Mucosa of rectum (tissue), 2 donors: ENCODE results near the gene CLCNKB.

Experiments
- H3K27ac ChIP-seq, 2 donors: one replicate each; pipeline ENCODE4 v1.7.0; 2013; ENCODE audit warnings: inconsistent platforms in 2 of 2, low read depth in 2 of 2, low read length in 2 of 2
- H3K27me3 ChIP-seq, 2 donors: one replicate each; pipeline ENCODE4 v1.7.0; 2013; ENCODE audit warnings: low read length in 2 of 2; ENCODE audit not compliant: control insufficient read depth in 2 of 2, insufficient read depth in 2 of 2
- H3K36me3 ChIP-seq, 2 donors: one replicate each; pipeline ENCODE4 v1.7.0; 2013; ENCODE audit warnings: low read length in 2 of 2; ENCODE audit not compliant: control insufficient read depth in 2 of 2, insufficient read depth in 2 of 2
- H3K4me1 ChIP-seq, 2 donors: one replicate each; pipeline ENCODE4 v1.7.0; 2013; ENCODE audit warnings: low read length in 2 of 2, mild to moderate bottlenecking in 1 of 2; ENCODE audit not compliant: control insufficient read depth in 2 of 2, insufficient read depth in 2 of 2
- H3K4me3 ChIP-seq, 2 donors: one replicate each; pipeline ENCODE4 v1.7.0; 2013; ENCODE audit warnings: low read length in 2 of 2
- H3K9ac ChIP-seq, 2 donors: one replicate each; pipeline ENCODE4 v1.7.0; 2013; ENCODE audit warnings: low read length in 2 of 2, low read depth in 1 of 2, mild to moderate bottlenecking in 1 of 2
- H3K9me3 ChIP-seq, 2 donors: one replicate each; pipeline ENCODE4 v1.7.0; 2013; ENCODE audit warnings: low read length in 2 of 2; ENCODE audit not compliant: control insufficient read depth in 2 of 2
- donor health status: healthy.
- donor health status: Normal muscosa, but diverticular disease.

Gene CLCNKB

GRCh38 chr1:16014509-16015482 lies 28.8 kb upstream of the CLCNKB start:
- H3K27me3 ChIP-seq, result no peaks in the 10 kb centered on the region
- no peak overlapping the region for H3K4me3 ChIP-seq
- H3K9me3 ChIP-seq, result no peaks in the 10 kb centered on the region
- peaks cover 14 to 24% of the 10 kb centered on the region in 2 donors for H3K4me1 ChIP-seq
- H3K36me3 ChIP-seq, result no peaks in the 10 kb centered on the region
- peak overlapping the region in 1 of 2 donors; percentile 38 for H3K27ac ChIP-seq
- H3K9ac ChIP-seq, result no peak overlapping the region

DNA sequence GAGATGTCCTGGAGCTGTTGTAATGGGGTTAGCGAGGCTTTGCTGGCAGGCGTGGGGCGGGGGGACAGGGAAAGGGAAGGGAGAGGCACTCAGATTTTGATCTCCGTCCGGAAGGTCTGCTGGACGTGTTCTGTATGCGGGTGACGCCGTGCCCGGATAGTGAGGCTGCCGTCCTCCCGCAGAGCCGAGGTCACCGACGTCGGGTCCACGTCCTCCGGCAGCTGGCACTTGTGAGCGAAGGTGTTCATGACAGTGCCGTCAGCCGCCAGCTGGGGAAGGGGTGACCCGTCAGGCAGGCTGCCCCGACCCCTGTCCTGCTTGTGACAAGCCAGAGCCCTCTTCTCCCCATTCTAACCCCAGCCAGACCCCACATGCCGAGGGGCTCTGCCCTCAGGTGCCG lies 28.1 kb upstream of the CLCNKB start:
- Histone ChIP-seq H3K27me3 (no peaks in the 10 kb centered on the region), H3K4me1 (peaks cover 14 to 24% of the 10 kb centered on the region in 2 donors), H3K9ac (no peak overlapping the region), H3K9me3 (no peaks in the 10 kb centered on the region), H3K4me3 (no peak overlapping the region), H3K36me3 (no peaks in the 10 kb centered on the region), H3K27ac (peak overlapping the region in 1 of 2 donors; percentile 38)

DNA sequence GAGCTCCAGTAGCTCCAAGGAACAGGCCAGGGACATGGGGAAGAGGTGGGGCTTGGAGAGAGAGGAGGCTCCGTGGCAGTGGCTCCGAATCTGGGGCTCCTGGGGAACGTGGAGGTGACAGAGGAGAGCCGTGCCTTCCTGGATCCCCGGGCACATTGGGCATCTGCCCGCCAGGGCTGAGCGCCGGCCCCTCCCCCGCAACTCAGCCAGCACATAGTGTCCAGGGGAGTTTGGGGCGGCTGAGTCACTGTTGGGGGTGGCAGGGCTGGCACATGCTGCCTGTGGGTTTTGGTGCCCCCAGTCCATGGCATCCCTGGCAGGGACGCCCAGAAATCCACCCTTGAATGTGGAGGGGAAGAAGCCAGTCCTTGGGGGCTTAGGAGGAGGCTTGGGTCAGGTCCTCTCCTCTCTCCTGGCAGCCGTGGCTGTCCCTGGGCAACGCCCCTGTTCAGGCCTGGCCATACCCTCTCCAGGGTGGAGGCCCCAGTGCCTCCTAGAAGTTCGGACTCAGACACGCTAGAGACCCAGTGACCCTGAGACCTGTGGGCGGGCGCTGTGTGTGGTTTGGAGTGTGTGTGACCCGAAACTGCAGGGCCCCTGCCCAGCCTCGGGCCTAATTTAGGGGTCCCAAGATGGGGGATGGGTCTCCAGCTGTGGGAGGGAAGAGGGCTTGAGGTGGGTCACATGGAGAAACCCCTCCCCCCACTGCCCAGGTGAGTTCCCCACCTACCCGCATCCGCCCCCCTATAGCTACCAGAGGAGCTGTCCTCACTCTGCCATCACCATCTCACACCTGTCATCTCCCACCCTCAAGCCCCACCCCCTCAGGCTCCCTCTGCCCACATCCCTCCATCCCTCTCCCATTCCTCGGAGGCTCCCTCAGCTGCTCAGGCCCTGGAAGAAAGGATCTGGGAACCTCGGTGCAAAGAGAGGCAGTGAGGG lies 27.4 kb upstream of the CLCNKB start:
- H3K27me3 ChIP-seq, result no peaks in the 10 kb centered on the region
- H3K4me1 ChIP-seq, result peaks cover 14 to 24% of the 10 kb centered on the region in 2 donors
- H3K27ac ChIP-seq, result peak overlapping the region in 1 of 2 donors; percentile 43
- no peaks in the 10 kb centered on the region for H3K9me3 ChIP-seq
- H3K4me3 ChIP-seq, result no peak overlapping the region
- no peaks in the 10 kb centered on the region for H3K36me3 ChIP-seq
- no peak overlapping the region for H3K9ac ChIP-seq

- peaks cover 0 to 3% of the 10 kb centered on the region in 2 donors for H3K27me3 ChIP-seq
- H3K9ac ChIP-seq, result peak overlapping the region in 1 of 2 donors; percentile 54
- no peaks in the 10 kb centered on the region for H3K36me3 ChIP-seq
- H3K9me3 ChIP-seq, result no peaks in the 10 kb centered on the region
- H3K4me1 ChIP-seq, result peaks cover 14 to 24% of the 10 kb centered on the region in 2 donors
- peak overlapping the region; percentile 65 to 76 for H3K27ac ChIP-seq
- H3K4me3 ChIP-seq, result no peak overlapping the region
Observed at GRCh38 chr1:16017076-16017460, 26.5 kb upstream of the CLCNKB start.

GRCh38 chr1:16017461-16018303 lies 25.9 kb upstream of the CLCNKB start, which contains the start of gene HSPB7:
HSPB7 (minus strand) TSS chr1:16018043; CDS start chr1:16017963, 80 bp downstream.
- peak within 1 kb of the TSS in 1 of 2 donors; percentile 54 for H3K9ac ChIP-seq
- peak within 1 kb of the TSS; percentile 65 to 76 for H3K27ac ChIP-seq
- no peaks in the 10 kb centered on the region for H3K36me3 ChIP-seq
- H3K4me1 ChIP-seq, result peaks cover 10 to 21% of the 10 kb centered on the region in 2 donors
- H3K9me3 ChIP-seq, result no peaks in the 10 kb centered on the region
- peaks cover 0 to 9% of the 10 kb centered on the region in 2 donors for H3K27me3 ChIP-seq
- peak within 1 kb of the TSS in 1 of 2 donors; percentile 37 for H3K4me3 ChIP-seq

GRCh38 chr1:16018308-16018707 lies 25.3 kb upstream of the CLCNKB start:
- Histone ChIP-seq H3K27me3 (peaks cover 0 to 13% of the 10 kb centered on the region in 2 donors), H3K9ac (peak overlapping the region in 1 of 2 donors; percentile 36), H3K27ac (peak overlapping the region; percentile 65 to 76), H3K36me3 (no peaks in the 10 kb centered on the region), H3K9me3 (no peaks in the 10 kb centered on the region), H3K4me1 (peaks cover 10 to 19% of the 10 kb centered on the region in 2 donors), H3K4me3 (no peak overlapping the region)

GRCh38 chr1:16018749-16019643 lies 24.6 kb upstream of the CLCNKB start:
- Histone ChIP-seq H3K4me3 (no peak overlapping the region), H3K27ac (peak overlapping the region; percentile 65 to 76), H3K9me3 (no peaks in the 10 kb centered on the region), H3K4me1 (peaks cover 10 to 12% of the 10 kb centered on the region in 2 donors), H3K36me3 (no peaks in the 10 kb centered on the region), H3K27me3 (peaks cover 0 to 19% of the 10 kb centered on the region in 2 donors), H3K9ac (peak overlapping the region in 1 of 2 donors; percentile 6)

GRCh38 chr1:16019644-16020277 lies 23.8 kb upstream of the CLCNKB start:
- Histone ChIP-seq H3K4me1 (peaks cover 10% of the 10 kb centered on the region in 2 donors), H3K9ac (no peak overlapping the region), H3K4me3 (no peak overlapping the region), H3K27ac (peak overlapping the region in 1 of 2 donors; percentile 76), H3K36me3 (no peaks in the 10 kb centered on the region), H3K9me3 (no peaks in the 10 kb centered on the region), H3K27me3 (peaks cover 0 to 21% of the 10 kb centered on the region in 2 donors)
